Smooth muscle cell (in vitro differentiated cells): ENCODE data around the gene OSER1. TPM values are rescaled to one million over a fixed set of nuclear protein-coding genes. Genes with fewer than 3 reads are reported as not detected.
"Not testable (repeated sequence)": the region's sequence is repeated elsewhere in the genome, so short reads cannot be mapped to it uniquely, and the experiment has no call there.

Source experiments
- DNase-seq: peaks from one replicate; lab custom pipeline; 2025; ENCODE audit not compliant: unreplicated experiment; lab: John Stamatoyannopoulos, UW
- H2AFZ ChIP-seq: fragments of 200-600 bp; sonication (generic); 2 replicates; pipeline ENCODE4 v1.6.0; 2016; ENCODE audit warnings: antibody characterized with exemption, low read depth, mild to moderate bottlenecking
- H3F3A ChIP-seq: fragments of 200-600 bp; sonication (generic); 2 replicates; pipeline ENCODE4 v1.6.0; 2017; ENCODE audit warnings: antibody characterized with exemption, low read depth
- H3K27ac ChIP-seq: fragments of 200-600 bp; sonication (generic); 2 replicates; pipeline ENCODE4 v1.5.1; 2016; ENCODE audit warnings: low read depth, mild to moderate bottlenecking
- H3K27me3 ChIP-seq: fragments of 200-600 bp; sonication (generic); 2 replicates; pipeline ENCODE4 v1.6.1; 2016; ENCODE audit warnings: low read depth, mild to moderate bottlenecking
- H3K36me3 ChIP-seq: fragments of 200-600 bp; sonication (generic); 2 replicates; pipeline ENCODE4 v1.5.1; 2016; ENCODE audit warnings: low read depth
- H3K4me1 ChIP-seq: fragments of 200-600 bp; sonication (generic); 2 replicates; pipeline ENCODE4 v1.5.1; 2016; ENCODE audit warnings: low read depth
- H3K4me2 ChIP-seq: fragments of 200-600 bp; sonication (generic); 2 replicates; pipeline ENCODE4 v1.6.0; 2016; ENCODE audit warnings: mild to moderate bottlenecking
- H3K4me3 ChIP-seq: fragments of 200-600 bp; sonication (generic); 2 replicates; pipeline ENCODE4 v1.5.1; 2016; ENCODE audit warnings: mild to moderate bottlenecking
- H3K79me2 ChIP-seq: fragments of 200-600 bp; sonication (generic); 2 replicates; pipeline ENCODE4 v1.6.0; 2016; ENCODE audit warnings: low read depth, mild to moderate bottlenecking
- H3K9ac ChIP-seq: fragments of 200-600 bp; sonication (generic); 2 replicates; pipeline ENCODE4 v1.6.0; 2016; ENCODE audit warnings: low read depth
- H3K9me3 ChIP-seq: fragments of 200-600 bp; sonication (generic); replicated peaks from 2 replicates; pipeline ENCODE4 v1.5.1; 2016; ENCODE audit warnings: low read depth
- H4K20me1 ChIP-seq: fragments of 200-600 bp; sonication (generic); 2 replicates; pipeline ENCODE4 v1.6.0; 2016; ENCODE audit warnings: low read depth
- CTCF ChIP-seq: fragments of 200-600 bp; sonication (generic); IDR thresholded peaks from 2 replicates; pipeline ENCODE4 v1.5.1; 2017; ENCODE audit warnings: borderline replicate concordance, mild to moderate bottlenecking, antibody characterized with exemption; ENCODE audit not compliant: insufficient read depth, poor library complexity, severe bottlenecking
- WGBS: methylation state at CpG from one replicate; pipeline ENCODE4 v1.1.7; 2016; ENCODE audit warnings: low lambda C conversion rate; 5-methylcytosine and 5-hydroxymethylcytosine counted together
- polyA plus RNA-seq: library from polyadenylated mRNA; unstranded; fragments of >200 nt; fragmentation: Nextera tagmentation; extraction: Ambion mirVana; gene quantifications from 2 replicates; pipeline ENCODE4 v1.2.1, GENCODE V29; 2016
- total RNA-seq: library from RNA; depleted of rRNA; stranded (reverse); fragments of >200 nt; gene quantifications from 2 replicates; pipeline ENCODE4 v1.2.3, GENCODE V29; 2014

The OSER1 gene
- total and polyA plus RNA-seq, 2 experiments from 2014 or later = 33.1 to 42.3 TPM

- Histone ChIP-seq H3K27me3 (no peaks in the 10 kb centered on the region), H3K79me2 (no peaks in the 10 kb centered on the region), H3K4me1 (no peaks in the 10 kb centered on the region), H3K4me2 (no peak overlapping the region), H3K4me3 (no peak overlapping the region), H3K27ac (no peak overlapping the region), H3K9me3 (no peaks in the 10 kb centered on the region), H3K36me3 (no peaks in the 10 kb centered on the region), H3K9ac (no peak overlapping the region), H2AFZ (no peak overlapping the region), H3F3A (no peaks in the 10 kb centered on the region), H4K20me1 (no peaks in the 10 kb centered on the region)
- no peak for DNase-seq
- no peak for TF ChIP-seq CTCF
- WGBS = 77% methylated on average over 14 of the region's 14 CpGs
Measured at GRCh38 chr20:44234566-44235317, 24.2 kb upstream of the OSER1 start.

- no peak overlapping the region for H3K4me2 ChIP-seq
- H3K4me3 ChIP-seq = no peak overlapping the region
- no peak overlapping the region for H2AFZ ChIP-seq
- no peaks in the 10 kb centered on the region for H3K9me3 ChIP-seq
- H3K27me3 ChIP-seq = no peaks in the 10 kb centered on the region
- WGBS = 91% methylated on average over 6 of the region's 6 CpGs
- H3K36me3 ChIP-seq = no peaks in the 10 kb centered on the region
- H4K20me1 ChIP-seq = no peaks in the 10 kb centered on the region
- H3K4me1 ChIP-seq = no peaks in the 10 kb centered on the region
- no peak overlapping the region for H3K9ac ChIP-seq
- no peaks in the 10 kb centered on the region for H3F3A ChIP-seq
- H3K79me2 ChIP-seq = no peaks in the 10 kb centered on the region
- no peak overlapping the region for H3K27ac ChIP-seq
- TF ChIP-seq CTCF = no peak
- DNase-seq = no peak
Measured at GRCh38 chr20:44233436-44234016, 23.0 kb upstream of the OSER1 start.

DNA sequence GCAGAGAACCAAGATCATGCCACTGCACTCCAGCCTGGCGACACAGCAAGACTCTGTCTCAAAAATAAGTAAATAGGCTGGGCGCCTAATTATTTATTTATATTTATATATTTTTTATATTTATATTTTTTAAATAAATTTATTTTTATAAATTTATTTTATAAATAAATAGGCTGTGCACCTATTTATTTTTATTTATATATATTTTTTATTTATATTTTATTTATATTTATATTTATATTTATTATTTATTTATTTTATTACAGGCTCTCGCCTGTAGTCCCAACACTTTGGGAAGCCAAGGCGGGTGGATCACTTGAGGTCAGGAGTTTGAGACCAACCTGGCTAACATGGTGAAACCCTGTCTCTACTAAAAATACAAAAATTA, 21.9 kb upstream of the OSER1 start:
- H2AFZ ChIP-seq, H3K4me1 ChIP-seq, H3K9ac ChIP-seq, H3K9me3 ChIP-seq, H3K79me2 ChIP-seq, H3K4me3 ChIP-seq, DNase-seq, H3K27me3 ChIP-seq, H4K20me1 ChIP-seq, H3F3A ChIP-seq, H3K27ac ChIP-seq, H3K36me3 ChIP-seq, H3K4me2 ChIP-seq: not testable (repeated sequence)
- 95% methylated on average over 4 of the region's 4 CpGs for WGBS

- TF ChIP-seq CTCF = no peak
- no peaks in the 10 kb centered on the region for H3K4me1 ChIP-seq
Measured at GRCh38 chr20:44231713-44232468, 21.3 kb upstream of the OSER1 start.

More at GRCh38 chr20:44231713-44232468, 21.3 kb upstream of the OSER1 start:
- no peaks in the 10 kb centered on the region for H3K27me3 ChIP-seq
- no peak overlapping the region for H3K27ac ChIP-seq
- no peaks in the 10 kb centered on the region for H3K9me3 ChIP-seq
- H3F3A ChIP-seq = no peaks in the 10 kb centered on the region
- no peak overlapping the region for H3K4me2 ChIP-seq
- no peaks in the 10 kb centered on the region for H3K36me3 ChIP-seq
- no peaks in the 10 kb centered on the region for H4K20me1 ChIP-seq
- no peak overlapping the region for H3K4me3 ChIP-seq
- 72% methylated on average over 10 of the region's 10 CpGs for WGBS
- no peaks in the 10 kb centered on the region for H3K79me2 ChIP-seq
- H3K9ac ChIP-seq = no peak overlapping the region
- DNase-seq = no peak
- no peak overlapping the region for H2AFZ ChIP-seq
